KBM-7 (cell line): ENCODE measurements around the gene TMSB4X.
A peak's percentile ranks its signal among the peaks of the same experiment; 100 is the strongest.

Experiments used
- DNase-seq: peaks from one replicate; pipeline ENCODE4 v3.0.0-alpha.2; 2015
- in situ Hi-C: fragments of 300-500 bp; cut with MboI; formaldehyde crosslinking; loops from 2 replicates; pipeline ENCODE4 v1.14.3; 2020; ENCODE audit warnings: low sequenced_read_pairs, low pct_unique_long_range_greater_than_20kb, mixed read lengths

The TMSB4X gene

GRCh38 chrX:12987340-12987739 lies 12.4 kb downstream of the TMSB4X start:
- in situ Hi-C loops: loop anchor here (10.0 kb wide), 1 partner anchor 97 kb away; no protein-coding TSS in a partner anchor
- no peak for DNase-seq

DNA sequence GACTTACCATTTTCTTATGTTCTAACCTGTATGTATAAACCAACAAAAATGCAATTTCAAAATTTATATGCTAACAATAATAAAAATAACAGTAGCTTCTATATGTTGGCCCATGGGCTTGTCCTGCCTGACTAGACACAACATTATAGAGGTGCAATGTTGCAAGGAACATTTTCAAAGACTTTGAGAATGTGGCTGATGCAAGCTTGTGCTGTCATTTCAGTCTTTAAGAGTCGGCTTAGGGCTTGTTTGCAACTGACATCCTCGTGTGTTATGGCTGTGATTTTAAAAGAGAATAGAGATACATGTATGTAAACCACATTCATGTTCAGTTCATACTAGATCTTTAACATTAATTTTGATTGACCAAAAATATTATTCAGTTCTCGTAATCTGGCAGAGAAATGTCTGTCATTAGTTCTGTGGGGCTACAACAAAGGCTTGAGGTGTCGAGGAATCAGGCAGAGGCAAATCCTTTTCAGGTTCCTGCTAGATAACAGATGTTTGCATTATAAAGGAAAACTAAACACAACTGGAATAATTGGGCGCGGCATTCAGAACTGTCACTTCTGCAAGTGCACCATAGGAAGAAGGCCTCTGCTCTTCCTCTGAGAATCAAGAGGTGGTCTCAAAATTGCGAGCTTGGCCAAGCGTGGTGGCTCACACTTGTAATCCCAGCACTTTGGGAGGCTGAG lies 13.1 kb downstream of the TMSB4X start:
- no peak for DNase-seq
- in situ Hi-C loops: loop anchor here (10.0 kb wide), 1 partner anchor 97 kb away; no protein-coding TSS in a partner anchor

- DNase-seq: no peak
- in situ Hi-C loops: loop anchor here (10.0 kb wide), 1 partner anchor 96 kb away; no protein-coding TSS in a partner anchor
These were observed 13.9 kb downstream of the TMSB4X start for GRCh38 chrX:12988797-12989196.

GRCh38 chrX:12989461-12989860 lies 14.6 kb downstream of the TMSB4X start:
- in situ Hi-C loops: loop anchor here (10.0 kb wide), 1 partner anchor 95 kb away; no protein-coding TSS in a partner anchor
- DNase-seq: no peak

DNA sequence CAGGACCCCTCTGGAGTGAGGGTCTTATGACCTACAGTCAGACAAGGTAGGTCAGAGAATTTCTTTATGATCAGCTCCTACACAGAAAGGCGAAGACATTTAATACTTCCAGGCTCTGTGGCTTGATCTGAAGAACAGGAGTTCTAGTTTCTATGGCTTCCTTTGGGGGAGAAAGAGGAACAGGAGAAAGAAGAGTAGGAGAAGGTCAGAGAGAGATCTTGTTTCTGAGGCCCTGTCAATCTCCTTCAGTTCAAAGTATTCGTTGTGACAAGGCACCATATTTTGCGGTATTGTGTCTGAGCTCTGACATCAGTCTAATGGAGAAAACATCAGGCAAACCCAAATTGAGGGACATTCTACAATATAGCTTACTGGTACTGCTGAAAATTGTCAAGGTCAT lies 16.7 kb downstream of the TMSB4X start:
- in situ Hi-C loops: no loop called here
- DNase-seq: no peak

GRCh38 chrX:12992544-12993118 lies 17.7 kb downstream of the TMSB4X start:
- DNase-seq: no peak
- in situ Hi-C loops: no loop called here

DNA sequence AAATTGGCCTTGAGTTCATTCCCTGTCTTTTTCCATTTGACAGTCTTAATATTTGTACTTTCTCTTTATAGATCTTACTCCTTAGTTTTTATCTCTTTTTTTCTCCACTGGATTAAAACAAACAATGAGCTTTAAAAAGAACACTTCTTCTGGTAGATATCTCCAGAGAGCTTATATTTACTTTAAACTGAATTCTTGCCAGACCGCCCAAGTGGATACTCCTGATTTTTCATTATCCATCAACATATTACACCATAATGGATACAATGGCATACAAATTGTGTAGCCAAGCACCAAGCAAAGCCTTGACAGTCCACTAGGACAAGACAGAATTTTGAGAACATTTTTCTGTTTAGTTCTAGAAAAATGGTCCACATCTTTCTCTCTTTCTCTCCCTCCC lies 18.9 kb downstream of the TMSB4X start:
- in situ Hi-C loops: no loop called here
- no peak for DNase-seq

DNA sequence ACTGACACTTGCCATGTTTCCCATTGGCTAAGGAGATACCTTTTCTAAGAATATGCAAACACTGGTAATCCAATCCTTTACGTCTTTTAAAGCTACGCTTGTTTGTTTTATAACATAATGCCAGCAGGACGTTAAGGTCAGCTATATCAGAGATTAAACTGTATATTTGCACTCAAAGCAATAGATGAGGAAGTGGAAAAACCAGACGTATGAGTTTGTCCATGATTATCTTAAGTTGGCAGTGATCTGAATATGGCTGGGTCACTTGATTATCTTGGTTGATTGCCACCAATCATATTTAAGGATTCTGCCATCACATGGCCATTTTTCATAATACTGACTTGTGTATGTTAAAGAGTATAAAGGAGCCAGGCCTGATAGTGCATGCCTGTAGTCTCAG lies 19.4 kb downstream of the TMSB4X start:
- DNase-seq: no peak
- in situ Hi-C loops: no loop called here

- DNase-seq: no peak
- in situ Hi-C loops: no loop called here
These were observed 22.1 kb downstream of the TMSB4X start for GRCh38 chrX:12996934-12997435.

- in situ Hi-C loops: no loop called here
- no peak for DNase-seq
These were observed 23.2 kb downstream of the TMSB4X start for GRCh38 chrX:12997906-12998687.

GRCh38 chrX:12999422-12999821 lies 24.5 kb downstream of the TMSB4X start:
- DNase-seq: no peak
- in situ Hi-C loops: no loop called here

DNA sequence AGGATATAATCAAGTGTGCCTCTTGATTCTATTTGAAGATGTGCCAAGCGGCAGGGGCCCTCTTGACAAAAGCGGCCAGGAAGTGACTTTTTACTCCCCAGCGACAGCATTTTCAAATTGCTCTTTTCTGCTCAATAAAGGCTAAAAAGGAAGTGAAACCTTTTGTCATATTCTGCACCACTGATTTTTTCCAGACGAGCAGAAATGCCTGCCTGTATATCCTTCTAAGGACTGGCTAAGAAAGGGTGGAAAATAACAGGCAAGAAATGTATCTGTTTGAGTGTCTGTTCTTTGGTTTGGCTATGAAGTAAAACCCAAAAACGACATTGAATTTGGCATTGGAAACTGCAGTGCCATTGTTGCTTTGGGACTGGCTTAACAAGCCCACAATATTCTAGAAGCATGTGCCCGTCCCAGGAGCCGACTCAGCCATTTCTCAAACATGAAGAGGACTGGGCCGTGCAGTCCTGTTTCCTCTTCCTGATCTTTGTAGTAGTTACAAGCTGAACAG lies 25.4 kb downstream of the TMSB4X start:
- in situ Hi-C loops: no loop called here
- peak; percentile 77 for DNase-seq

GRCh38 chrX:13001097-13001496 lies 26.2 kb downstream of the TMSB4X start:
- in situ Hi-C loops: no loop called here
- DNase-seq: no peak

DNA sequence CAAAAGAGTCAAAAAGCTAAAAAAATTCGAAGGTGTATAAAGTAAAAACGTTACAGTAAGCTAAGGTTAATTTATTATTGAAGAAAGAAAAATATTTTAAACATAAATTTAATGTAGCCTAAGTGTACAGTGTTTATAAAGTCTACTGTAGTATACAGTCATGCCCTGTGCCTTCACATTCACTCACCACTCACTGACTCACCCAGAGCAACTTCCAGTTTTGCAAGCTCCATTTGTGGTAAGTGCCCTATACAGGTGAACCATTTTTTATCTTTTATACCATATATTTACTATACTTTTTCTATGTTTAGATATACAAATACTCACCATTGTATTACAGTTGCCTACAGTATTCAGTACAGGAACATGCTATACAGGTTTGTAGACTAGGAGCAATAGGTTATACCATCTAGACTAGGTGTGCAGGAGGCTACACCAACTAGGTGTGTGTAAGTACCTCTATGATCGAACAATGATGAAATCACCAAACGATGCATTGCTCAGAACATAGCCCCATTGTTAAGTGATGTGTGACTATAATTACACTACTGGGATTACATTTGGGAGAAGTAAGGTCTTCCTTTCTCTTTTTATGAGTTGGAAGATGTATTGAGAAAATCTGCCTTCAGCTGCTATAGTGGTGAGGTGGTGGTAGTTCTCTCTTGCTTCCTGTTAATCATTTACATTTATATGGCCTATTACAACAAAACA lies 27.2 kb downstream of the TMSB4X start:
- in situ Hi-C loops: no loop called here
- DNase-seq: no peak

DNA sequence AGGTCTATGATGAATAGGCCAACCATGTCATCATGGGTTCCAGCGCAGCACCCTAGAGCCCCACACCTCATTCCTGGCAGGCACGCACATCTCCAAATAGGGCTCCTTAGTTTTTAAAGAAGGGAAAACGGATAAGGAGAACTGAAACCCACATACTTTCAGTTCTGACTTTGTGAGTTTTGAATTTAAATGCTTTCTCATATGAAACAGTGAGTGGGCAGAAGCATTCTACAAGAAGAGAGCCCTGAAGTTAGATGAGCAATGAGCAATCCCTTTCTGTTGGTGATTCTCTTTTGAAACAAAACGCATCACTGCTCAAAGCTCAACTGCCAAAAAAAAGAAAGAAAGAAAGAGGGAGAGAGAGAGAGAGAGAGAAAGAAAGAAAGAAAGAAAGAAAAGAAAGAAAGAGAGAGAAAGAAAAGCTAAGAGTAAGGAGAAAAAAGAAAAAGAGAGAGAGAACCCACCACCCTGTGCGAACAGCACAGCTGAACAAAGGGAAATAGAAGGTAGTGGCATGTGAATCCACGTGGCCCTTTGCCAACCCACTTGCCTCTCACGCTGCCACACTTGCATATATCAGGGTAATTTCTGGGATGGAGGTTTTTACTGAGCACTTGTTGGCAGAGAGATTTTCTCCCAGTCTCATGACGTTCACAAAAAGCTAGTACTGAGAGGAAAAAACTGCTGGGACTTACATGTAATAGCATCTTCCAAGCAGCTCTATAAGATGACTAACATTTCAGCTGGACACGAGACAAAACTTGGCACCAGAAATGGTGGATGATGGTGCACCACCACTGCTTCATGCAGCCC lies 31.0 kb downstream of the TMSB4X start:
- in situ Hi-C loops: no loop called here
- DNase-seq: no peak

DNA sequence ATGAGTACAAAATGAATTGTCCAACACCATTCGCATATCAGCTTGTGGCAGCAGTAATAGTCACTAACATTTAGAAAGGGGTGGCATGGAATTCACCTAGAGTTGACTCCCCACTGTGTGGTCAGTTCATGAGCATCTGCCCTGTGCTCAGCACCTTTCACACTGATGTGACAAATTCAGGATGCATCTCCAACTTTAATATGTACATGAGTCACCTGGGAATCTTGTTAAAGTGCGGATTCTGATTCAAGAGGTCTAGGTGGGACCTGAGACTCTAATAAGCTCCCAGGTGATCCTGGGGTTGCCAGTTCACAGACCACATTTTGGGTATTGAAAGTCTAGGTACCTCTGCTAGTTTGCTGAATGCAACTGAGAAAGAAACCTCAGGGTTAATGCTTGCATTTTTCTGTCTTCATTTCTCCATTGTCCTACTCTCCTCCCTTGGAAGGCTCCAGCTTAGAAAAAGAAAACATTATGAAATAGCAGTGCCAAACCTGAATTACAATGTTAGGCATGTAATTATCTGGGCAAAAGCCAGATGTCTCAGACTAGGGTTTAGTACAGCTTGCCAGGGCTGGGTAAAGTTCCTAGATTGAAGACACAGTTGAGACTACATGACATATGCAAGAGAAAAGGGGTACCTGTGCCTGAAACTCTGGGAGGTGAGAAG lies 32.7 kb downstream of the TMSB4X start:
- in situ Hi-C loops: no loop called here
- no peak for DNase-seq

- peak; percentile 42 for DNase-seq
- in situ Hi-C loops: no loop called here
These were observed 33.3 kb downstream of the TMSB4X start for GRCh38 chrX:13008189-13008533.

DNA sequence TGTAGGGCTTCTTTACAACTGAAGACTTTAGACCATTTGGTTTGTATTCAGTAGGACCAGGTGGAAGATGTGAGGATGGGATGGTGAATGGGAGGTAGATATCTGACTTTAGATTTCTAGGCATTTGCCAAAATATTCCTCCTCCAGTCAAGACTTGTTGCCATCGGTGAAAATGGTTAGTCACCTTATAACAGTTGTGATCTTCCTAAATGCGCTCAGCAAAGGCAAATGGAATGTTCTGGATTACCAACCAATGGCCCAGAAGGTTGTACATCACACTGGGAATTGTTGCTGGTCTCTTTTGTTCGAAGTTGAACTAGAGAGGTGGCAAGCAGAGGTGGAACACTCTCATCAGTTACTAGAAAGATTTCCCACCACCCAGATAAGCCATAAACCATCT lies 33.9 kb downstream of the TMSB4X start:
- in situ Hi-C loops: no loop called here
- no peak for DNase-seq
